GM13977 (cell line): ENCODE results near the gene KIF2B.

ENCODE experiments used
- DNase-seq: peaks from one replicate; pipeline ENCODE4 v3.0.0; 2012; ENCODE audit warnings: low spot score
- in situ Hi-C: fragments of 300-500 bp; cut with MboI; formaldehyde crosslinking; loops from one replicate; pipeline ENCODE4 v1.12.0; 2022; ENCODE audit warnings: low sequenced_read_pairs, low pct_unique_long_range_greater_than_20kb, mixed read lengths, inconsistent platforms; ENCODE audit not compliant: unreplicated experiment
- TF ChIP-seq, protein P1 (sequence below): IDR thresholded peaks from 2 replicates; pipeline ENCODE4 v1.5.1; 2012; ENCODE audit warnings: mild to moderate bottlenecking, control low read depth; ENCODE audit not compliant: insufficient read depth; ENCODE audit errors: extremely low read depth, missing control alignments

Gene KIF2B

DNA sequence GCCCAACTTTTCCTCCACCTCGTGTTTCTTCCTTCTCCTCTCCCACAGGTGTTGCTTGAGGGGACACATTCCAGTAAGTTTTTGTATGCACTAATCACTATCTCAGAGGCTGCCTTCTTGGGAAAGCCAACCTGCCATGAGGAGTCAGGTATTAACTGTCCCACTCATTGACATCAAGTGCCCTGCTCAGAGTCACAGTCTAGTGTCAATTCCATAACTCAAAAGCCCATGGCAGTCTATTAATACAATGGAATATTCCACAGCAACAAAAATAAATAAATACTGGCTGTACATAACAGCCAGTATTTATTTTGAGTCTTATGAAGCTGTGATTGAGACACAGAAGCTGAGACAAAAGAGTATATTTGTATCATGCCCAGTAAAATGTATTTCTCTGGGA lies 26.1 kb upstream of the KIF2B start:
- in situ Hi-C loops, result no loop called here
- TF ChIP-seq, protein P1, sequence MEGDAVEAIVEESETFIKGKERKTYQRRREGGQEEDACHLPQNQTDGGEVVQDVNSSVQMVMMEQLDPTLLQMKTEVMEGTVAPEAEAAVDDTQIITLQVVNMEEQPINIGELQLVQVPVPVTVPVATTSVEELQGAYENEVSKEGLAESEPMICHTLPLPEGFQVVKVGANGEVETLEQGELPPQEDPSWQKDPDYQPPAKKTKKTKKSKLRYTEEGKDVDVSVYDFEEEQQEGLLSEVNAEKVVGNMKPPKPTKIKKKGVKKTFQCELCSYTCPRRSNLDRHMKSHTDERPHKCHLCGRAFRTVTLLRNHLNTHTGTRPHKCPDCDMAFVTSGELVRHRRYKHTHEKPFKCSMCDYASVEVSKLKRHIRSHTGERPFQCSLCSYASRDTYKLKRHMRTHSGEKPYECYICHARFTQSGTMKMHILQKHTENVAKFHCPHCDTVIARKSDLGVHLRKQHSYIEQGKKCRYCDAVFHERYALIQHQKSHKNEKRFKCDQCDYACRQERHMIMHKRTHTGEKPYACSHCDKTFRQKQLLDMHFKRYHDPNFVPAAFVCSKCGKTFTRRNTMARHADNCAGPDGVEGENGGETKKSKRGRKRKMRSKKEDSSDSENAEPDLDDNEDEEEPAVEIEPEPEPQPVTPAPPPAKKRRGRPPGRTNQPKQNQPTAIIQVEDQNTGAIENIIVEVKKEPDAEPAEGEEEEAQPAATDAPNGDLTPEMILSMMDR, result no peak
- DNase-seq, result no peak

DNA sequence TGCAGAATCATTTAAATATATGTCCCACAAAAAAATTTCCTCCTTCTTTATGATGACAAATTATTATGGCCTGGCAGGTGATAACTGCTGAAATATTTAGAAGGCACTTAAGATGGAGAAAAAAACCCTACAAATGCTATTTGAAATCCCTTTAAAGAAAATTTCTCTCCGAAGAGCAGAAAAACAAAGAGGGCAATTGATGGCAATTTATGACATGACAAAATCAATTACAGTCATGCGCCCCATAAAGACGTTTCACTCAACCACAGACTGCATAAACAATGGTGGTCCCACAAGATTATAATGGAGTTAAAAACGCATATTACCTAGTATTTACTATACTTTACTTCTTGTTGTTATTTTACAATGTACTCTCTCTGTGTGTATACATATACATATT lies 25.2 kb upstream of the KIF2B start:
- in situ Hi-C loops, result no loop called here

DNA sequence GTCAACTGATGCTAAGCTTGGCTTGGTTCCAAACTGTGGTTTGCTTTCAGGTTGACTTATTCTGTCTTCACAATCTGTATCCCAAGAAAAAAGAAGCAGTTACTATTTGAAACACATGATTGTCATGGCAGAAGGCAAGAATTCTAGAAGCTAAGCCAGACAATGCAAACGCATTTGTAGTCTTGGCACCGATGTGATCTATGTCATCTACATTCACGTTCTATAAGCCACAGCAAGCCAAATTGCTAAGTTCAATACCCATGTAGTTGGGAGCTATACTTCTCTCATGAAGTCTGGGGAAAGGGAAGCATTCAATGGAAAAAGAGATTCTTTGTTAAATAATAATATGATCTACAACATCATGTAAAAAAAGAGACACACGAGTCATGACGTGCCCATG lies 18.3 kb upstream of the KIF2B start:
- TF ChIP-seq, protein P1, result no peak
- no peak for DNase-seq
- in situ Hi-C loops, result no loop called here

More for the DNA sequence above, 25.2 kb upstream of the KIF2B start:
- TF ChIP-seq, protein P1, result no peak
- no peak for DNase-seq

DNA sequence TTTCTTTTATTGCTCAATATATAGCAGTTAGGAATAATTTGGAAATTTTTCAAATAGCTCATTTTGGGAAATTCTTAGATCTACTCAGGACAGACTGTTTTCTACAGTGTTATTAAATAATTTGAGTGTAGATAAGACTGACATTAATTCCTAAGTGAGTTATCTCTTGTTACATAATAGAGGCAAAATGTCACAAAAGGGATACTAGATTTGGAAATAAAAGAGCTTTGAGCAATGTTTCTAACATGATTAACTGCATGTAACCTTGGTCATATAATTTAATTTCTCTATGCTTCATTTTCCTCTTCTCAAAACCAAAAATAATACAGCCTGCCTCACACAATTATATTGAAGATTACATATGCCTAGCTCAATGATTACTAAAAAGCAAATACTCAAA lies 16.3 kb upstream of the KIF2B start:
- in situ Hi-C loops, result no loop called here
- no peak for DNase-seq
- TF ChIP-seq, protein P1, result no peak

DNA sequence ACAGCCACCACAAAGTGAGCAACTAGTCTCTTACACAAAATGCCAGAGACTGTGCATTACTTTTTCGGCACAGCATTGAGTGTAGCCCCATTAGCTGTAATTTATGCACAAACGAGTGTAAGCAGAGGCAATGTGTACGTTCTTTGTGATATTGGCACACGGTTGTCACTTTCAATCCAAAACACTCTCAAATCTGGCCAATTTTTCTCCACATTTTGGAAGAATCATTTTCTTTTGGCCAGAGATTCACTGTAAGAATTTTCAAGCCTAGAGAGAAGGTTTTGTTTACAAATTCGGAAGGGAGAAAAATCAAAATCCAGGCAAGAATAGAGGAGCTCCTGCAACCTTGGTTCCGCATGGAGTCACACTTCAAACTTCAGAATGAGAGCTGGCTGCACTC lies 15.4 kb upstream of the KIF2B start:
- no peak for DNase-seq
- in situ Hi-C loops, result no loop called here
- TF ChIP-seq, protein P1, result no peak

DNA sequence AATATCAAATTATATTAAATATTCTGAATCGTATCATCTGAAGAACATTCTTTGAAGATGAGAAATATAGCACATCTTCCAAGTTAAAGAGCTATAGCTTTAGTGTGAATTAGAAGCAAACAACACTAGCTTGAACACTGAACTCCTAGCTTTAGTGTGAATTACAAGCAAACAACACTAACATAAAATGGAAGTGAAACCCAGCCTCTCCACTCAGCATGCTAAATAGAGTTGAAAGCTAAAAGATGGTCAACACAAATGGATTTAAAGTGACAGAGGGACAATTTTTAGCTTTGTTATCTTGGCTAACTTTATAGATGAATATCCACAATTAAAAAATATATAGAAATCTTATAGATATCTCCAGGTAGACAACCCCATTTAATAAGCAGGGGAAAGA lies 4.5 kb upstream of the KIF2B start:
- TF ChIP-seq, protein P1, result no peak
- in situ Hi-C loops, result no loop called here

DNA sequence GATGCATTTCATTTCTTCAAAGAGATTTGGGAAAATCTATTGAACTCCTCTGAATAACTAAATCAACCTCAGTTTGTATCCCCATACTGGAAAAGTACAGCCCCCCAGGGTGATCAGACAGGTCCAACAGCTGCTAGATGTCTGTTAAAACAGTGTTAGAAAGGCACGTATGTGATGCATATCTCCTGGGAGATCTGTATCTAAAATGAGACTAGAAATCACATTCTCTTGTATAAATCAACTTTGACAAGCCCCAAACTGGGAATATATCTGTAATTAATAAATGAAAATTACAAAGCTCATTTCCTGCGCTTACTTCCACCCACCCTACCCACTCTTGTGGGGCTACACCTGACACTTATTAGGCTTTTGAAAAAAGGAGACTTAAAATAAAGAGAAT lies 3.8 kb upstream of the KIF2B start:
- no peak for DNase-seq
- in situ Hi-C loops, result no loop called here
- TF ChIP-seq, protein P1, result no peak

More for the DNA sequence above, 4.5 kb upstream of the KIF2B start:
- no peak for DNase-seq
